SK-N-SH treated with all-trans-retinoic acid at 6 μM for 48 hours (cell line): ENCODE measurements around the gene BPIFB2.

Experiments
- ATAC-seq: fragments of 200-7000 bp; cut with Tn5 transposase; 3 replicates; pipeline ENCODE4 v1.9.1; 2020; ENCODE audit warnings: mild to moderate bottlenecking, moderate library complexity
- ARNTL ChIP-seq: fragments of 450-650 bp; formaldehyde crosslinking; IDR thresholded peaks from 2 replicates; pipeline ENCODE4 v1.5.0; 2020; ENCODE audit warnings: low read depth, mild to moderate bottlenecking, moderate library complexity, borderline replicate concordance
- BACH2 ChIP-seq: fragments of 250-450 bp; sonication (Bioruptor Pico); IDR thresholded peaks from 2 replicates; pipeline ENCODE4 v1.9.0; 2021; ENCODE audit warnings: mild to moderate bottlenecking, borderline replicate concordance
- CSDC2 ChIP-seq: fragments of 250-450 bp; sonication (Bioruptor Pico); IDR thresholded peaks from 2 replicates; pipeline ENCODE4 v1.5.0; 2020; ENCODE audit warnings: mild to moderate bottlenecking, moderate library complexity
- ESRRG ChIP-seq: fragments of 250-450 bp; sonication (Bioruptor Pico); IDR thresholded peaks from 2 replicates; pipeline ENCODE4 v1.6.1; 2021; ENCODE audit warnings: mild to moderate bottlenecking
- GLIS3 ChIP-seq: fragments of 250-450 bp; sonication (Bioruptor Pico); IDR thresholded peaks from 2 replicates; pipeline ENCODE4 v1.5.0; 2020; ENCODE audit warnings: mild to moderate bottlenecking, moderate library complexity
- ISL1 ChIP-seq: fragments of 250-450 bp; sonication (Bioruptor Pico); IDR thresholded peaks from 2 replicates; pipeline ENCODE4 v2.1.2; 2022; ENCODE audit warnings: mild to moderate bottlenecking, moderate library complexity
- RARB ChIP-seq: fragments of 250-450 bp; sonication (Bioruptor Pico); IDR thresholded peaks from 2 replicates; pipeline ENCODE4 v1.8.0; 2021; ENCODE audit warnings: mild to moderate bottlenecking, moderate library complexity
- SNAI2 ChIP-seq: fragments of 250-450 bp; sonication (Bioruptor Pico); IDR thresholded peaks from 2 replicates; pipeline ENCODE4 v1.5.0; 2020; ENCODE audit warnings: mild to moderate bottlenecking, moderate library complexity
- TCF4 ChIP-seq: fragments of 250-450 bp; sonication (Bioruptor Pico); IDR thresholded peaks from 2 replicates; pipeline ENCODE4 v1.8.0; 2021; ENCODE audit warnings: mild to moderate bottlenecking, moderate library complexity, borderline replicate concordance
- TOX ChIP-seq: fragments of 250-450 bp; sonication (Bioruptor Pico); IDR thresholded peaks from 2 replicates; pipeline ENCODE4 v1.8.0; 2021; ENCODE audit warnings: mild to moderate bottlenecking, moderate library complexity, borderline replicate concordance
- ZC3H10 ChIP-seq: fragments of 250-450 bp; sonication (Bioruptor Pico); IDR thresholded peaks from 2 replicates; pipeline ENCODE4 v1.5.1; 2021; ENCODE audit warnings: mild to moderate bottlenecking, moderate library complexity
- ZFP3 ChIP-seq: fragments of 250-450 bp; sonication (Bioruptor Pico); IDR thresholded peaks from 2 replicates; pipeline ENCODE4 v1.5.0; 2020; ENCODE audit warnings: mild to moderate bottlenecking, moderate library complexity
- ZFP30 ChIP-seq: fragments of 450-650 bp; formaldehyde crosslinking; IDR thresholded peaks from 2 replicates; pipeline ENCODE4 v1.5.0; 2022; ENCODE audit warnings: mild to moderate bottlenecking, moderate library complexity
- ZNF565 ChIP-seq: fragments of 450-650 bp; formaldehyde crosslinking; conservative IDR thresholded peaks from 2 replicates; pipeline ENCODE4 v1.5.0; 2020; ENCODE audit warnings: low read depth, mild to moderate bottlenecking, moderate library complexity
- ZNF70 ChIP-seq: fragments of 450-650 bp; formaldehyde crosslinking; IDR thresholded peaks from 2 replicates; pipeline ENCODE4 v1.5.0; 2020; ENCODE audit warnings: mild to moderate bottlenecking, moderate library complexity
- ZNF8 ChIP-seq: fragments of 450-650 bp; formaldehyde crosslinking; IDR thresholded peaks from 2 replicates; pipeline ENCODE4 v1.5.0; 2020; ENCODE audit warnings: mild to moderate bottlenecking, moderate library complexity
- TF ChIP-seq, protein P1 (sequence below): fragments of 250-450 bp; sonication (Bioruptor Pico); IDR thresholded peaks from 2 replicates; pipeline ENCODE4 v1.5.1; 2021; ENCODE audit warnings: mild to moderate bottlenecking, moderate library complexity
- TF ChIP-seq, protein P2 (sequence below): fragments of 250-450 bp; sonication (Bioruptor Pico); IDR thresholded peaks from 2 replicates; pipeline ENCODE4 v1.8.0; 2020; ENCODE audit warnings: mild to moderate bottlenecking, moderate library complexity, borderline replicate concordance
- TF ChIP-seq, protein P3 (sequence below): fragments of 250-450 bp; sonication (Bioruptor Pico); IDR thresholded peaks from 2 replicates; pipeline ENCODE4 v1.8.0; 2021; ENCODE audit warnings: low read depth, mild to moderate bottlenecking, moderate library complexity, borderline replicate concordance
- TF ChIP-seq, protein P4 (sequence below): fragments of 250-450 bp; sonication (Bioruptor Pico); IDR thresholded peaks from 2 replicates; pipeline ENCODE4 v1.5.0; 2020; ENCODE audit warnings: mild to moderate bottlenecking, moderate library complexity
- TF ChIP-seq, protein P5 (sequence below): fragments of 250-450 bp; sonication (Bioruptor Pico); IDR thresholded peaks from 2 replicates; pipeline ENCODE4 v1.5.1; 2020; ENCODE audit warnings: low read depth, mild to moderate bottlenecking, moderate library complexity

BPIFB2 gene

DNA sequence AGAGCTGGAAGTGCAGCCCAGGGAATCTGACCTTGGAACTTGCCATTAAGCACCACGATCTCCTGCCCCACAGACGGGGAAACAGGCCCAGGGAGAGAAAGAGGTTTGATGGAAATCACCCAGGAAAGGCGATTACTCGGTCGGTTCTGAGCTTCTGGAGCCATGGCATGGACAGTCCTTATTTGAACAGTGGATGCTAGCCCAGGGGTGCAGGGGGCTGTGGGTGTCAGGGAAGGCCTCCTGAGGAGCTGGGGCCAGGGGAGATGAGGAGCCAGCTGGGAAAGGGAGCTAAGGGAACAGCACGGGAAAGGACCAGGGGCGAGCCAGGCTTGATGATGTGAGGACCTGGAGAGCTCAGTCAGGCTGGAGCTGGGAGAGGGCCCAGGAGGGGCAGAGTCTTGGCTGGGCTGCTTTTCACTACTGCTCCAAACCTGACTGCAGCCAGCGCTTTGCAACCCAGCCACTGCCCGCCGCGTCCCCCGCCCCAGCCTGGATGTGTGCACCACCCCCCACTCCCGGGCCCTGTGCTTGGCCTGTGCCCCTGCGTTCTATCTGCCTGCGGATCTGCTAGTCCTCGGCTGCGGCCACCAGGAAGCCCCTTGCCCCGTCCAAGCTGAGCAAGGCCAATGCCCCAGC lies 21.1 kb upstream of the BPIFB2 start (continued):
- TF ChIP-seq TOX (CRISPR knock-in tag) (no peak), ZFP3 (CRISPR knock-in tag) (no peak)

DNA sequence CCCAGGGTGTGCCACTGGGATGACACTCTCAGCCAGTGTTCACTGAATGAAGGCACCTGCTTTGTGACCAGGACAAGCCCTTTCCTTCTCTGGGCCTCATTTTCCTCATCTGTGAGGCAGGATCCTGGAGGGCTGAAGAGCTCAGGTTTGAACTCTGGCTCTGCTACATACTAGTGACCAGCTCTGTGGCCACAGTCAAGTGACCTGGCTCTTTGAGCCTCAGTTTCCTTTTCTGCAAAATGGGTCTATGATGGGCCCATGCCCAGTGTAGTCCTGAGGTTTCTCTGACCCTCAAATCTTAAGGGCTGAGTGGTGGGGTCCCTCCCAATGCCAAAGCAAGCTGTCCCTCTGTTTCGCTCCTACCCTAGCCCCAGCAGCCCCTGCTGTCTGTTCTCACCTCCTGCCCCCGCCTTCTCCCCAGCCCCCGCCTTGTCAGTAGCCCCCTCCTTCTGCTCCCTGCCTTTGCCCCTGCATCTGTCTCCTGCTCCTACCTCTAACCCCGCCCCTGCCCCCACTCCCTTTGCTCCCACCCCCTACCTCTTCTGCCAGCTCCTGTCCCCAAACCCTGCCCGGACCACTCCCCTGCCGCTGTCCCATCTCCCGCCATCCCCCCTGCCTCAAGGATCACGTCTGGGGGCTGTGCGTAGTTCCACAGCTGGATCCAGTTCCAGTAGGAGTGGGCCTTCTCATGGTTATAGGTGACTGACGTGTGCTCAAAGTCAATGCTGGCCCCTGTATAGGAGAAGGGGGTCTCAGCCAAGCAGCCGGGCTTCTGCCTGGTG lies 20.3 kb upstream of the BPIFB2 start:
- no peak for TF ChIP-seq ISL1 (CRISPR knock-in tag)

DNA sequence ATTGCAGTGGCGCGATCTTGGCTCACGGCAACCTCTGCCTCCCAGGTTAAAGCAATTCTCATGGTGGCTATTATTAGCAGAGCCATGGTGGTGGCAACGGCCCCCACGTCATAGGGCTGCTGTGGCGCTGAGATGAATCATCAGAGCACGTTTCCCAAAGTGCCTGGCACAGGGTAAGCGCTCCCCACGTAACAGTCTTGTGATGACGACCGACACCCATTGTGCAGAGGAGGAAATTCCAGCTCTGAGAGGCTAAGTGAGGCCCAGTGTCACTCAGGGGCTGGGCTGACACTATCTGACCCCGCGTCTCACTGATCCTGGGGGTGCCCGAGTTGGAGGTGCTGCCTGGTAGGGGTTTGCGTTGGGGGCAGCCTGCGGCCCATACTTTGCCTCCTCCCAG lies 19.5 kb upstream of the BPIFB2 start:
- no peak for ATAC-seq
- TF ChIP-seq ZFP30 (CRISPR knock-in tag) (no peak), BACH2 (CRISPR knock-in tag) (no peak), ISL1 (CRISPR knock-in tag) (no peak), TOX (CRISPR knock-in tag) (no peak), ARNTL (CRISPR knock-in tag) (no peak), GLIS3 (no peak), SNAI2 (no peak), ZFP3 (CRISPR knock-in tag) (no peak), ZNF565 (no peak), ZNF8 (CRISPR knock-in tag) (no peak), ZC3H10 (no peak), TCF4 (CRISPR knock-in tag) (no peak), ESRRG (CRISPR knock-in tag) (no peak), ZNF70 (CRISPR knock-in tag) (no peak)
- TF ChIP-seq, protein P1, sequence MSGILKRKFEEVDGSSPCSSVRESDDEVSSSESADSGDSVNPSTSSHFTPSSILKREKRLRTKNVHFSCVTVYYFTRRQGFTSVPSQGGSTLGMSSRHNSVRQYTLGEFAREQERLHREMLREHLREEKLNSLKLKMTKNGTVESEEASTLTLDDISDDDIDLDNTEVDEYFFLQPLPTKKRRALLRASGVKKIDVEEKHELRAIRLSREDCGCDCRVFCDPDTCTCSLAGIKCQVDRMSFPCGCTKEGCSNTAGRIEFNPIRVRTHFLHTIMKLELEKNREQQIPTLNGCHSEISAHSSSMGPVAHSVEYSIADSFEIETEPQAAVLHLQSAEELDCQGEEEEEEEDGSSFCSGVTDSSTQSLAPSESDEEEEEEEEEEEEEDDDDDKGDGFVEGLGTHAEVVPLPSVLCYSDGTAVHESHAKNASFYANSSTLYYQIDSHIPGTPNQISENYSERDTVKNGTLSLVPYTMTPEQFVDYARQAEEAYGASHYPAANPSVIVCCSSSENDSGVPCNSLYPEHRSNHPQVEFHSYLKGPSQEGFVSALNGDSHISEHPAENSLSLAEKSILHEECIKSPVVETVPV (CRISPR knock-in tag), result no peak
- TF ChIP-seq, protein P2, sequence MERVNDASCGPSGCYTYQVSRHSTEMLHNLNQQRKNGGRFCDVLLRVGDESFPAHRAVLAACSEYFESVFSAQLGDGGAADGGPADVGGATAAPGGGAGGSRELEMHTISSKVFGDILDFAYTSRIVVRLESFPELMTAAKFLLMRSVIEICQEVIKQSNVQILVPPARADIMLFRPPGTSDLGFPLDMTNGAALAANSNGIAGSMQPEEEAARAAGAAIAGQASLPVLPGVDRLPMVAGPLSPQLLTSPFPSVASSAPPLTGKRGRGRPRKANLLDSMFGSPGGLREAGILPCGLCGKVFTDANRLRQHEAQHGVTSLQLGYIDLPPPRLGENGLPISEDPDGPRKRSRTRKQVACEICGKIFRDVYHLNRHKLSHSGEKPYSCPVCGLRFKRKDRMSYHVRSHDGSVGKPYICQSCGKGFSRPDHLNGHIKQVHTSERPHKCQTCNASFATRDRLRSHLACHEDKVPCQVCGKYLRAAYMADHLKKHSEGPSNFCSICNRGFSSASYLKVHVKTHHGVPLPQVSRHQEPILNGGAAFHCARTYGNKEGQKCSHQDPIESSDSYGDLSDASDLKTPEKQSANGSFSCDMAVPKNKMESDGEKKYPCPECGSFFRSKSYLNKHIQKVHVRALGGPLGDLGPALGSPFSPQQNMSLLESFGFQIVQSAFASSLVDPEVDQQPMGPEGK (CRISPR knock-in tag), result no peak
- TF ChIP-seq, protein P3, sequence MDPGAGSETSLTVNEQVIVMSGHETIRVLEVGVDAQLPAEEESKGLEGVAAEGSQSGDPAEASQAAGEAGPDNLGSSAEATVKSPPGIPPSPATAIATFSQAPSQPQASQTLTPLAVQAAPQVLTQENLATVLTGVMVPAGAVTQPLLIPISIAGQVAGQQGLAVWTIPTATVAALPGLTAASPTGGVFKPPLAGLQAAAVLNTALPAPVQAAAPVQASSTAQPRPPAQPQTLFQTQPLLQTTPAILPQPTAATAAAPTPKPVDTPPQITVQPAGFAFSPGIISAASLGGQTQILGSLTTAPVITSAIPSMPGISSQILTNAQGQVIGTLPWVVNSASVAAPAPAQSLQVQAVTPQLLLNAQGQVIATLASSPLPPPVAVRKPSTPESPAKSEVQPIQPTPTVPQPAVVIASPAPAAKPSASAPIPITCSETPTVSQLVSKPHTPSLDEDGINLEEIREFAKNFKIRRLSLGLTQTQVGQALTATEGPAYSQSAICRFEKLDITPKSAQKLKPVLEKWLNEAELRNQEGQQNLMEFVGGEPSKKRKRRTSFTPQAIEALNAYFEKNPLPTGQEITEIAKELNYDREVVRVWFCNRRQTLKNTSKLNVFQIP, result no peak
- TF ChIP-seq, protein P4, sequence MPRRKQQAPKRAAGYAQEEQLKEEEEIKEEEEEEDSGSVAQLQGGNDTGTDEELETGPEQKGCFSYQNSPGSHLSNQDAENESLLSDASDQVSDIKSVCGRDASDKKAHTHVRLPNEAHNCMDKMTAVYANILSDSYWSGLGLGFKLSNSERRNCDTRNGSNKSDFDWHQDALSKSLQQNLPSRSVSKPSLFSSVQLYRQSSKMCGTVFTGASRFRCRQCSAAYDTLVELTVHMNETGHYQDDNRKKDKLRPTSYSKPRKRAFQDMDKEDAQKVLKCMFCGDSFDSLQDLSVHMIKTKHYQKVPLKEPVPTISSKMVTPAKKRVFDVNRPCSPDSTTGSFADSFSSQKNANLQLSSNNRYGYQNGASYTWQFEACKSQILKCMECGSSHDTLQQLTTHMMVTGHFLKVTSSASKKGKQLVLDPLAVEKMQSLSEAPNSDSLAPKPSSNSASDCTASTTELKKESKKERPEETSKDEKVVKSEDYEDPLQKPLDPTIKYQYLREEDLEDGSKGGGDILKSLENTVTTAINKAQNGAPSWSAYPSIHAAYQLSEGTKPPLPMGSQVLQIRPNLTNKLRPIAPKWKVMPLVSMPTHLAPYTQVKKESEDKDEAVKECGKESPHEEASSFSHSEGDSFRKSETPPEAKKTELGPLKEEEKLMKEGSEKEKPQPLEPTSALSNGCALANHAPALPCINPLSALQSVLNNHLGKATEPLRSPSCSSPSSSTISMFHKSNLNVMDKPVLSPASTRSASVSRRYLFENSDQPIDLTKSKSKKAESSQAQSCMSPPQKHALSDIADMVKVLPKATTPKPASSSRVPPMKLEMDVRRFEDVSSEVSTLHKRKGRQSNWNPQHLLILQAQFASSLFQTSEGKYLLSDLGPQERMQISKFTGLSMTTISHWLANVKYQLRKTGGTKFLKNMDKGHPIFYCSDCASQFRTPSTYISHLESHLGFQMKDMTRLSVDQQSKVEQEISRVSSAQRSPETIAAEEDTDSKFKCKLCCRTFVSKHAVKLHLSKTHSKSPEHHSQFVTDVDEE (CRISPR knock-in tag), result no peak

More for the DNA sequence above, 20.3 kb upstream of the BPIFB2 start:
- no peak for ATAC-seq

DNA sequence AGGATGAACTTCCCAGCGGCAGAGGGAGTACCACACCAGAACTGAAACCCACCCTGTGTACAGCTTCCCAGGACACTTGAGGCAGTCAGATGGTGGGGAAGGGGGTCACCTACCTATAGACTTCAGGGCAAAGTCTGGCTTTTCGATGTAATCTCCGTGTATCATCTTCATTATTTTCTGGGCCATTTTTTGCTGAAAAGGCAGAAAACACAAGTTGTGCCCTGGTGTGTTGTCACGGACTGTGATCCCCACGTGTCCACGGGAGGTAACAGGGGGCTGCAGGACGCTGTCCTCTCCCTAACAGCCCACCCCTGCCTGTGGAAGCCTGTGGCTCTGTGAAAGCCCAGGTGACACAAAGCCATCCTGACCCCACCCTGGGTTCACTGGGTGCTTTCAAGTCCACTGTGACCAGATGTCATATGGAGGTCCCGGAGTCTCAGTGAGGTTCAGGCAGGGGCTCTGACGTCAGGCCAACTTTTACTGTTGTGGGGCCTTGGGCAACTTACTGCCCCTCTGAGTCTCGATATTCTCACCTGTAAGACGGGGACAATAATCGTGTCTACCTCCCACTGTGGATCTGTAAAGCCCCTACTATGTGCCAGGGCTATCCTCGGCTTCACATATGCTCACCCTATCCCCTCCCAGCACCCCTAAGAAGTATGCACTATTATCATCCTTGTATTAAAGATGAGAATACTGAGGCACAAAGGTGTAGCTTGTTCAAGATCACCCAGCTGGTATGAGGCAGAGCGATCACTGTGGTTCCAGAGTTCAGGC lies 17.8 kb upstream of the BPIFB2 start:
- no peak for ATAC-seq
- TF ChIP-seq CSDC2, result no peak
- no peak for TF ChIP-seq ISL1 (CRISPR knock-in tag)
- TF ChIP-seq RARB, result no peak
- TF ChIP-seq ZFP30 (CRISPR knock-in tag), result no peak
- TF ChIP-seq, protein P5, sequence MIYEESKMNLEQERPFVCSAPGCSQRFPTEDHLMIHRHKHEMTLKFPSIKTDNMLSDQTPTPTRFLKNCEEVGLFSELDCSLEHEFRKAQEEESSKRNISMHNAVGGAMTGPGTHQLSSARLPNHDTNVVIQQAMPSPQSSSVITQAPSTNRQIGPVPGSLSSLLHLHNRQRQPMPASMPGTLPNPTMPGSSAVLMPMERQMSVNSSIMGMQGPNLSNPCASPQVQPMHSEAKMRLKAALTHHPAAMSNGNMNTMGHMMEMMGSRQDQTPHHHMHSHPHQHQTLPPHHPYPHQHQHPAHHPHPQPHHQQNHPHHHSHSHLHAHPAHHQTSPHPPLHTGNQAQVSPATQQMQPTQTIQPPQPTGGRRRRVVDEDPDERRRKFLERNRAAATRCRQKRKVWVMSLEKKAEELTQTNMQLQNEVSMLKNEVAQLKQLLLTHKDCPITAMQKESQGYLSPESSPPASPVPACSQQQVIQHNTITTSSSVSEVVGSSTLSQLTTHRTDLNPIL (CRISPR knock-in tag), result no peak
- TF ChIP-seq ZNF70 (CRISPR knock-in tag), result no peak
- TF ChIP-seq ZNF565, result no peak
- no peak for TF ChIP-seq ESRRG (CRISPR knock-in tag)
- TF ChIP-seq, protein P4 (CRISPR knock-in tag), result no peak
- no peak for TF ChIP-seq ARNTL (CRISPR knock-in tag)
